Neural cell (in vitro differentiated cells): ENCODE results near the gene CORO2A. TPM values are rescaled to one million over a fixed set of nuclear protein-coding genes. Genes with fewer than 3 reads are reported as not detected.

Source experiments
- H2AFZ ChIP-seq: fragments of 200-600, 300-800 bp; sonication (generic), shearing (Covaris generic); 2 replicates; pipeline ENCODE4 v1.6.0; 2014; ENCODE audit warnings: low read depth, mild to moderate bottlenecking, antibody characterized with exemption, low read length, moderate library complexity
- H3F3A ChIP-seq: fragments of 200-600 bp; shearing (Covaris generic); 2 replicates; pipeline ENCODE4 v1.6.1; 2016; ENCODE audit warnings: mild to moderate bottlenecking, moderate library complexity, mixed read lengths, antibody characterized with exemption, low read length; ENCODE audit not compliant: insufficient read depth, poor library complexity, severe bottlenecking
- H3K27ac ChIP-seq: fragments of 200-600, 300-800 bp; sonication (generic), shearing (Covaris generic); 2 replicates; pipeline ENCODE4 v1.5.1; 2014; ENCODE audit warnings: mild to moderate bottlenecking, low read length, moderate library complexity
- H3K27me3 ChIP-seq: fragments of 300-800, 200-600 bp; sonication (generic), shearing (Covaris generic); 2 replicates; pipeline ENCODE4 v1.6.0; 2014; ENCODE audit warnings: mild to moderate bottlenecking, low read depth, low read length, moderate library complexity; ENCODE audit not compliant: insufficient read depth
- H3K36me3 ChIP-seq: fragments of 300-800, 200-600 bp; sonication (generic), shearing (Covaris generic); 2 replicates; pipeline ENCODE4 v1.5.1; 2014; ENCODE audit warnings: mild to moderate bottlenecking, antibody characterized with exemption, low read length, moderate library complexity; ENCODE audit not compliant: insufficient read depth
- H3K4me2 ChIP-seq: fragments of 300-800, 200-600 bp; sonication (generic), shearing (Covaris generic); 2 replicates; pipeline ENCODE4 v1.6.0; 2014; ENCODE audit warnings: mild to moderate bottlenecking, low read length
- H3K4me3 ChIP-seq: fragments of 300-800, 200-600 bp; sonication (generic), shearing (Covaris generic); 2 replicates; pipeline ENCODE4 v1.5.1; 2014; ENCODE audit warnings: mild to moderate bottlenecking, low read length, moderate library complexity
- H3K79me2 ChIP-seq: fragments of 200-600 bp; shearing (Covaris generic); replicated peaks from 2 replicates; pipeline ENCODE4 v1.6.0; 2014; ENCODE audit warnings: mild to moderate bottlenecking, low read length, moderate library complexity; ENCODE audit not compliant: insufficient read depth
- H3K9ac ChIP-seq: fragments of 300-800, 200-600 bp; sonication (generic), shearing (Covaris generic); 2 replicates; pipeline ENCODE4 v1.6.1; 2016; ENCODE audit warnings: mild to moderate bottlenecking, low read length, mixed read lengths
- H3K9me2 ChIP-seq: fragments of 200-600 bp; shearing (Covaris generic); 2 replicates; pipeline ENCODE4 v1.6.1; 2016; ENCODE audit warnings: mild to moderate bottlenecking, low read length, mixed read lengths; ENCODE audit not compliant: insufficient read depth
- H3K9me3 ChIP-seq: fragments of 200-600, 300-800 bp; sonication (generic), shearing (Covaris generic); 2 replicates; pipeline ENCODE4 v1.6.1; 2016; ENCODE audit warnings: mild to moderate bottlenecking, mixed run types, low read length, moderate library complexity, mixed read lengths
- H4K20me1 ChIP-seq: fragments of 200-600 bp; shearing (Covaris generic); 2 replicates; pipeline ENCODE4 v1.6.1; 2016; ENCODE audit warnings: mild to moderate bottlenecking, mixed run types; ENCODE audit not compliant: insufficient read depth
- CTCF ChIP-seq: fragments of 450-650 bp; IDR thresholded peaks from 2 replicates; pipeline ENCODE4 v1.5.1; 2014; ENCODE audit warnings: antibody characterized with exemption, mild to moderate bottlenecking, moderate library complexity; ENCODE audit not compliant: poor library complexity, severe bottlenecking
- EP300 ChIP-seq: fragments of 450-650 bp; conservative IDR thresholded peaks from 2 replicates; pipeline ENCODE4 v1.6.1; 2014; ENCODE audit warnings: antibody characterized with exemption, mild to moderate bottlenecking, moderate library complexity; ENCODE audit not compliant: poor library complexity, severe bottlenecking
- EZH2 ChIP-seq: fragments of 200-600, 300-800 bp; shearing (Covaris generic), sonication (generic); IDR thresholded peaks from 2 replicates; pipeline ENCODE4 v1.6.1; 2014; ENCODE audit warnings: antibody characterized with exemption, low read length, borderline replicate concordance, mild to moderate bottlenecking; ENCODE audit not compliant: insufficient read depth, poor library complexity, severe bottlenecking
- MXI1 ChIP-seq: fragments of 450-650 bp; conservative IDR thresholded peaks from 2 replicates; pipeline ENCODE4 v1.6.1; 2014; ENCODE audit warnings: antibody characterized with exemption, mild to moderate bottlenecking; ENCODE audit not compliant: poor library complexity, severe bottlenecking
- POLR2AphosphoS5 ChIP-seq: IDR thresholded peaks from 2 replicates; pipeline ENCODE4 v1.6.1; 2012
- RAD21 ChIP-seq: fragments of 450-650 bp; conservative IDR thresholded peaks from 2 replicates; pipeline ENCODE4 v1.6.1; 2014; ENCODE audit warnings: antibody characterized with exemption, mild to moderate bottlenecking, moderate library complexity
- SMC3 ChIP-seq: fragments of 450-650 bp; conservative IDR thresholded peaks from 2 replicates; pipeline ENCODE4 v1.6.1; 2014; ENCODE audit warnings: antibody characterized with exemption, mild to moderate bottlenecking, moderate library complexity; ENCODE audit not compliant: poor library complexity
- TAF1 ChIP-seq: IDR thresholded peaks from 2 replicates; pipeline ENCODE4 v1.6.1; 2012; ENCODE audit warnings: low read depth
- polyA plus RNA-seq: library from polyadenylated mRNA; depleted of rRNA; stranded (reverse); fragments of >200 nt; gene quantifications from 2 replicates; pipeline ENCODE4 v1.2.3, GENCODE V29; 2014
- TF ChIP-seq, protein P1 (sequence below): IDR thresholded peaks from 2 replicates; pipeline ENCODE4 v1.6.1; 2012; ENCODE audit warnings: borderline replicate concordance

CORO2A gene
- polyA plus RNA-seq, 1 donor from 2014 or later = 1.9 TPM

GRCh38 chr9:98189412-98189811 is 3.0 kb downstream of the CORO2A start:
- Histone ChIP-seq H3K36me3 (no peaks in the 10 kb centered on the region), H3K9me2 (no peaks in the 10 kb centered on the region), H3K4me3 (no peak overlapping the region), H3K4me2 (no peak overlapping the region), H2AFZ (no peak overlapping the region), H3K27ac (no peak overlapping the region), H3K79me2 (no peaks in the 10 kb centered on the region), H4K20me1 (no peaks in the 10 kb centered on the region), H3K9ac (no peak overlapping the region), H3F3A (no peaks in the 10 kb centered on the region), H3K27me3 (peaks cover 8% of the 10 kb centered on the region), H3K9me3 (no peaks in the 10 kb centered on the region)
- TF ChIP-seq EZH2 (no peak), SMC3 (no peak), EP300 (no peak)

DNA sequence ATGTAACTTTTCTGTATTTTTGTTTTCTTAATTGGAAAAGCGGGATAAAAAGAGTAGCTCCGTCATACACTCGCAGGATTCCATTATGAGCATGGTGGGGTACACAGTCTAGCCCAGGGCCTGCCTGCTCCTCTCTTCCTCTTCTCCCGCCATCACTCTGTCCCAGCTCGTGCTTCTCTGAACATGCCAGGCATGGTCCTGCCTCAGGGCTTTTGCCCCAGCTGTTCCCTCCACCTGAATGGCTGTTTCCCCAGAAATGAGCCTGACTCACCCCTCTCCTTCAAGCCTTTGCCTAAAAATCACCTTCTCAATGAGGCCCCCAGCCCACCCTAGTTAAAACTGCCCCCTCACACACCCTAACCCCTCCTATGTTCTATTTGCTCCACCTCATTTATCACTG is 4.5 kb downstream of the CORO2A start:
- Histone ChIP-seq H3K9me2 (no peaks in the 10 kb centered on the region), H3K79me2 (no peaks in the 10 kb centered on the region), H3K36me3 (no peaks in the 10 kb centered on the region), H2AFZ (no peak overlapping the region), H3K9ac (no peak overlapping the region), H3K27me3 (peaks cover 8% of the 10 kb centered on the region), H3F3A (no peaks in the 10 kb centered on the region), H3K9me3 (no peaks in the 10 kb centered on the region), H4K20me1 (no peaks in the 10 kb centered on the region), H3K27ac (no peak overlapping the region), H3K4me3 (no peak overlapping the region), H3K4me2 (no peak overlapping the region)
- TF ChIP-seq SMC3 = no peak
- TF ChIP-seq CTCF = no peak
- TF ChIP-seq POLR2AphosphoS5 = no peak
- TF ChIP-seq TAF1 = no peak
- TF ChIP-seq EZH2 = no peak
- TF ChIP-seq, protein P1, sequence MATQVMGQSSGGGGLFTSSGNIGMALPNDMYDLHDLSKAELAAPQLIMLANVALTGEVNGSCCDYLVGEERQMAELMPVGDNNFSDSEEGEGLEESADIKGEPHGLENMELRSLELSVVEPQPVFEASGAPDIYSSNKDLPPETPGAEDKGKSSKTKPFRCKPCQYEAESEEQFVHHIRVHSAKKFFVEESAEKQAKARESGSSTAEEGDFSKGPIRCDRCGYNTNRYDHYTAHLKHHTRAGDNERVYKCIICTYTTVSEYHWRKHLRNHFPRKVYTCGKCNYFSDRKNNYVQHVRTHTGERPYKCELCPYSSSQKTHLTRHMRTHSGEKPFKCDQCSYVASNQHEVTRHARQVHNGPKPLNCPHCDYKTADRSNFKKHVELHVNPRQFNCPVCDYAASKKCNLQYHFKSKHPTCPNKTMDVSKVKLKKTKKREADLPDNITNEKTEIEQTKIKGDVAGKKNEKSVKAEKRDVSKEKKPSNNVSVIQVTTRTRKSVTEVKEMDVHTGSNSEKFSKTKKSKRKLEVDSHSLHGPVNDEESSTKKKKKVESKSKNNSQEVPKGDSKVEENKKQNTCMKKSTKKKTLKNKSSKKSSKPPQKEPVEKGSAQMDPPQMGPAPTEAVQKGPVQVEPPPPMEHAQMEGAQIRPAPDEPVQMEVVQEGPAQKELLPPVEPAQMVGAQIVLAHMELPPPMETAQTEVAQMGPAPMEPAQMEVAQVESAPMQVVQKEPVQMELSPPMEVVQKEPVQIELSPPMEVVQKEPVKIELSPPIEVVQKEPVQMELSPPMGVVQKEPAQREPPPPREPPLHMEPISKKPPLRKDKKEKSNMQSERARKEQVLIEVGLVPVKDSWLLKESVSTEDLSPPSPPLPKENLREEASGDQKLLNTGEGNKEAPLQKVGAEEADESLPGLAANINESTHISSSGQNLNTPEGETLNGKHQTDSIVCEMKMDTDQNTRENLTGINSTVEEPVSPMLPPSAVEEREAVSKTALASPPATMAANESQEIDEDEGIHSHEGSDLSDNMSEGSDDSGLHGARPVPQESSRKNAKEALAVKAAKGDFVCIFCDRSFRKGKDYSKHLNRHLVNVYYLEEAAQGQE = no peak
- no peak for TF ChIP-seq EP300
- TF ChIP-seq MXI1 = no peak
- no peak for TF ChIP-seq RAD21

DNA sequence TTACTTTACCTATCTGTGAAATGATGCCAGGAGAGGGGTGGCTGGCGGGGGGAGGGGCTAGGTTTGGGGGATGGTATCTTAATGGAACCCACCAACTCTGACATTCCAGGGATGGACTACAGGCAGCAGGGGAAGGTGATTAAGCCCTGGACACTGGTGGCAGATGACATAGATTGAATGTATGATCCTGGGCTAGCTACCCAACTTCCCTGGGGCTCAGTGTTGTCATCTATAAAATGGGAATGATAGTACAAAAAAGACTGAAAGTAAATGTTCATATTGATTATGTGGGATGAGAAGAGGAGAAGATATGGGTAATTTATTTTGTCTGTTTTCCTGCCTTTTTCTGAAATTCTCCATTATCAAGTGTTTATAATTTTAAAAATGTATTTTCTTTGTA is 6.2 kb downstream of the CORO2A start:
- TF ChIP-seq EZH2 (no peak), SMC3 (no peak), POLR2AphosphoS5 (no peak), CTCF (no peak), RAD21 (no peak), MXI1 (no peak), EP300 (no peak), TAF1 (no peak)
- TF ChIP-seq, protein P1 = no peak

More for the DNA sequence above, 6.2 kb downstream of the CORO2A start:
- Histone ChIP-seq H3K9me2 (no peaks in the 10 kb centered on the region), H4K20me1 (no peaks in the 10 kb centered on the region), H3K9me3 (no peaks in the 10 kb centered on the region), H3K36me3 (no peaks in the 10 kb centered on the region), H2AFZ (no peak overlapping the region), H3F3A (no peaks in the 10 kb centered on the region), H3K4me3 (no peak overlapping the region), H3K79me2 (no peaks in the 10 kb centered on the region), H3K4me2 (no peak overlapping the region), H3K9ac (no peak overlapping the region), H3K27ac (no peak overlapping the region), H3K27me3 (no peaks in the 10 kb centered on the region)
